GM21786 (cell line): ENCODE measurements around the gene TBX1.
"Not testable (repeated sequence)": the region's sequence is repeated elsewhere in the genome, so short reads cannot be mapped to it uniquely, and the experiment has no call there.

Experiments
- ATAC-seq: cut with Tn5 transposase; IDR thresholded peaks from one replicate; pipeline ENCODE4 v1.9.1; 2021; ENCODE audit not compliant: unreplicated experiment

The TBX1 gene

DNA sequence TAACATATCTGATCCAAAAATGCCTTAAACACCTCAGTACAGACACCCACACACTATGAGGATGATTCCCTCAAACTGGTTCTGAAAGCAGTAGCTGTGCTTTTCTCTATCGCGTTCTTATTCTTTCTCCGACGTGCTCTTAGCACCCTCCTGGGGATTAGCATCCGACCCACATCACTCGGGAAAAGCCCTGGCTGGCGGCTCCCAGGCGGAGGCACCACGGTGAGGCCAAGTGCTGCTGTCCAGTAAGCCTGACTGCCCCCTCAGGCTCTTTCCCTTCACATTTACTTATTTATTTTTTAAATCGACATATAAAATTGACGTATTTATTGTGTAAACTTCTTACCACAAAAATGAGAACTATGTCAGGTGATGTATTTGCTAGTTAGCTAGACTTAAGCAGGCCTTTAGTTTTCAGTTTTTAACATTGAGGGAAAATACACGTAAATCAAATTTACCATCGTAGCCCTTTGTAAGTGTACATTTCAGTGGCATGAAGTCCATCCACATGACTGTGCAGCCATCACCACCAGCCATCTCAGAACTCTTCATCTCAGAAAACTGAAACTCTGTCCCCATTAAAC lies 19.2 kb downstream of the TBX1 start:
- no peak for ATAC-seq

DNA sequence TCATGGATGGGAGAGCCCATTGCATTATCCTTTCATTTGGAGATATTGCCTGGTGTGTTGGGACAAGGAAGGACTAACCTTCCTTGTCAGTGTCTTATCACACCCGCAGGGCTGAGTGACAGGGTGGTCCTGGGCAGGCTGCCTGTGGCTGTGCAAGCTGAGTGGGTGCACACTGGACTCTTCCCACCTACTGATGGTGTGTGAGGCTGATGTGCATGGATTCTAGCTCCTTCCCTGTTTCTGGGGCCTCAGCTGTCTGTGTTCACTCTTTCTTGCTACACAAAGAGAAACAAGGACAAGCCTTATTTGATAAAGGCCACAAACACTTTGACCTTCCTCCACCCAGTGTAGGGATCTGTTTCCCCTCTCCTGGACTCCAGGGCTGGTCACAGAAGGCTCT lies 22.0 kb downstream of the TBX1 start:
- ATAC-seq = no peak

DNA sequence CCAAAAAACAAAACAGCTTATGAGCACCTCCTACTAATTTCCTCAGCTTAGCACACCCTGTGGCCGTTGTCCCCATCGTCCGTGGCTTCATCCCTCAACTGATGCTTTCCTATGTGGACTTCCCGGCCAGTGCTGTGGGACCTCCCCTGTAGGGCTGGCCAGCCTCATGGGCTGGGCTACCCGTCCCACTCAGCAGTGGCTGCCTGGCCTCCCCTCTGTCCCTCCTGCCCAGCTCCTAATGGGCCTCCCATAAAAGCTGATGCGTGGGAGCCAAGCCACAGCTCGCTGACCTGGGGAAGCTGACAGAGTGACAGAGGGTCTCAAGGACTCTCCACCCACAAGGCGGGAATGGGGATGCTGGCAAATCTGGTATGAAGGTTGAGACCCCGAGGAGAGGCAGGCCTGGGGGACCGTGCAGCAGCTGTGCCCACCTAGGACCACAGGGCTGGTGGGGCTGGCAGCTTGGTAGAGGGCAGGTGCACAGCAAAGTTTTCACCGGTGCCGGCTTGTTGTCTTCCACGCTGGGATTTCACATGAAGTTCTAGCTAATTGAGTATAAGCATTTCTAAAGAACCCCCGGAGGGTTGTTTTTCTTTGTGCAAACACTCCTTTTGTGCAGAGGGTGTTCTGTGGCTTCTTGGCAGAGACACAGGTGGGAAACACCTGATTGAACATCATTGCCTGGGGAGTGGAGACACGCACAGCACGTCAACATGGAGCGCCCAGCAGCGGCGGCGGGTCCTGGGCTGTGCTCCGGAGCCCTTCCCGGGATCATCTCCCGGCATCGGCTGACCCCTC lies 23.2 kb downstream of the TBX1 start:
- ATAC-seq = no peak

DNA sequence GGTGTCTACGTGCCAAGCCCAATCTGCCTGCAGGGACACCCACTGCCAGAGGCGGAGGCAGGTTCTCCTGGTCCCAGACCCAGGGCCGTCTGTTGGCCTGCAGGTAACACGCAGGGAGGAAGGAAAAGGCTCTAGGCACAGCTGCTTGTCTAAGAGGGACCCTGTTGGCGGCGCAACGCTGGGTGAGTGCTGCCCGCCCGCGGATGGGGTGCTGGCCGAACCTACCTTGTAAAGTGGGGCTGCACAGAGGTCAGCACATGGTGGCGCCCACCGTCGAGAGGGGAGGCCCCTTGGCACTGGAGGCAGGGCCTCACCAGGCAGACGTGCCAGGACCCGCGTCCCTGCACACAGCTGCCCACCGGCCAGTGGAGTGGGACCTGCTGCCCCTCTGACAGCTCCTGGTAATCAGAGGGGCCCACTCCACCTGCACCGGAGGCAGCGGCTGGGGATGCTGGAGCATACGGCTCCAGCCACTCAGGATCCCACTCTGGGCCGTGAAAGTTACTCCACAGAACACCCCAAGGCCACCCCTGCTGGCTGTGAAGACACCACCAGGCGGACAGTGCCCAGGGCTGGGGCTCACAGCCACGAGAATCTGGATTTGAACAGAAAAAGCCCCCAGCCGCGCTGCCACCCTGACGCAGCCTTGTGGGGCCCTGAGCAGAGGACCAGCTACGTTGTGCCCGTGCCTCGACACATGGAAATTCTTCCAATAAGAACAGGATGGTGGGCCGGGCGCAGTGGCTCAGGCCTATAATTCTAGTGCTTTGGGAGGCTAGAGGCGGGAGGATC lies 24.0 kb downstream of the TBX1 start:
- ATAC-seq = no peak

DNA sequence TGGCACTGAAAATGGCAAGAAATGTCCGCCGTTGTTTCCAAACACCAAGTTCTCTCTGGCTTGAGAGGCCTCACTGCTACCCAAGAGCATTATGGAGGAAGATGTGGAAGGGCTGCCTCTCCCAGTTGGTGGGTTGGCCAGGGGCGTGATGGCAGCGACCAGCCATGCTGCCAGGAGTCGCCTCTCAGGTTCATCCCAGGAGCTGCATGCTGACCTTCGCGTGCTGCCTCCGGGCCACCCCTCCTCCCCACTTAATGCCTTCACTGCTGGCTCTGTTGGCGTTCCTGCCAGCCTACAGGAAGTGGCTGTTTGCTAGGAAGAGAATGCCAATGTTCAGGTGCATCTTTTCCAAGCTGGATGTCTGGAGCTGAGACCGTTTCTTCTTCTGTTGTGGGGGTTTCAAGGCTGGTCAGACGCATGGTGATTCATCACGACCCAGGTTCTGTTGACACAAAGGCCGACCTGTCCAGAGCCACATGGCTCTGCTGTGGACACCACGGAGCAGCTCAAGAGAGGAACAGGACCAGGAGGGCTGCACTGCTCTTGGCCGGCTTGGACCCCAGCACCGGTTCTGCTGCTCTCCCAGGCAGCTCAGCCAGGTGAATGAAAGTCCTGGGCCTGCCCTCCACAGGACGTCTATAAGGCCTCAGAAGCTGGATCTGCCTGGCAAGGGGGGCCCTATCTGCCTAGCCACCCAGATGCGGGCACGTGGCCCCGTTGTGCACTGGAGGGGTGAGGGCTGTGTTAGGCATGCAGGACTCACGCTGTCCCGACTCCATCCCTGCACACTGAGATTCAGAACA lies 25.1 kb downstream of the TBX1 start:
- ATAC-seq = no peak

DNA sequence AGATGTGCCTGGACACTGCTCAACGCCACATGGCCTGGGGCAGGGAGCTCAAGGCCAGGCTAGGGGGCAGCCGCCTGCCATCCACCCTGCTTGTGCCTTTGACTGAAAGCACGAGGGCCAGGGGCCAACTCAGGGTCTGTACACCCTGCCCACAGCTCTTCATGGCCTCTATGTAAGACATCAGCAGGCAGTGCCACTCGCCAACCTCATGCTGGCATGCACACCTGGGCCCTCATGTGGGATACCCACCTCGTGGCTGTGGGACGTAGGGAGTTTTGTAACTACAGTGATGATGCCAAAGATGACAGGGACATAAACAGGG lies 25.6 kb downstream of the TBX1 start:
- ATAC-seq = no peak

DNA sequence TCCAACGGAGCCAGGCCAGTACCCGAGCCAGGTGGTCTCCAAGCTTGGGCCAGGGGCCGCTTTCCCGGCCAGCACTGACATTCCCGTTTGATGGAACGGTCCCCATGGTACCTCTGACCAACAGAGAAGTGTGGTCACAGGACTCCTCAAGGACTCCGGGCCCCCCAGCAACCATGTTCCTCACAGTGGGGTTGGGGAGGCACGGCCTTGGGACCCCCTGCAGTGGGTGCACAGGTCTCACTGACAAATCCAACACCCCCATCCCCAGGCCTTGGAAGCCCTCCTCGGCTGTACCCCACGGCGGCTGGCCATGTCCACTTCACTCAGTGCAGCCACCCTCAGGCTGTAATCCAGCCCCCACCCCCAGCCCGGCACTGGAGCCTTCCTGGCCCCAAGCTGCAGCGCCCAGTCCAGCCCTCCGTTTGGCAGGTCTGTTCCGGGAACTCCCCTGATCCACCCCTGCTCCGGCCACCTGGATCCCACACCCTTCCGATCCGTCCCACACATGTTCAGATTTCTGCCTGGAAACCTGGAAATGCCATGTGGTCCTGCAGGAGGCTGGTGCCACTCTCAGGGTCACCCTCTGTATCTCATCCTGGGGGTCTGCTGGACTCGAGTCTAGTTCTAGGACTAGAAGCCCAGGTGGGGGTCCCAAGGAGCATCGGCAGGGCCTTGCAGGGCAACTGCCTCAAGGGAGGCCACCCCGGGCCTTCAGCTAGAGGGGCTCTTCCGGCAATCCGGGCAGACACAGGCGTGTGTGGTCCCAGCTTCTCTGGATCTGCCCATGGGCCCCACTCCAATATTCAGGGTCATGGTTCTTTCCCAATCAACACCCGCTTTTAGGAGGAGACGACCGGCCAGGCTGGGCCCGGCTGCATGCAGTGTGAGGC lies 26.6 kb downstream of the TBX1 start:
- ATAC-seq = no peak

DNA sequence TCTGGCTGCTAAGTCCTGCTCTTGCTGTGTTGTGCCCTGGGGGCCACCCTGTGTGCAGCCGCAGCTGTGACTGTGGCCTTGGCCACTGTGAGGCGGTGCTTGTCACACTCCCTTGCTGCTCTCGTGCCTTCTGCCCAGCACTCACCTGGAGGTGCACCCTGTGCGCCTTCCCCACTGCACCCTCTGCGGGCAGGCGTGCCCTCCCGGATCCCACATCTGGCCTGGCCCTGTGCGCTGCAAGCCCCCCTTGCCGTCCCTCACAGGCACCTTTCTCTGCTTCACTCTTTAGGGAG lies 27.2 kb downstream of the TBX1 start:
- no peak for ATAC-seq

DNA sequence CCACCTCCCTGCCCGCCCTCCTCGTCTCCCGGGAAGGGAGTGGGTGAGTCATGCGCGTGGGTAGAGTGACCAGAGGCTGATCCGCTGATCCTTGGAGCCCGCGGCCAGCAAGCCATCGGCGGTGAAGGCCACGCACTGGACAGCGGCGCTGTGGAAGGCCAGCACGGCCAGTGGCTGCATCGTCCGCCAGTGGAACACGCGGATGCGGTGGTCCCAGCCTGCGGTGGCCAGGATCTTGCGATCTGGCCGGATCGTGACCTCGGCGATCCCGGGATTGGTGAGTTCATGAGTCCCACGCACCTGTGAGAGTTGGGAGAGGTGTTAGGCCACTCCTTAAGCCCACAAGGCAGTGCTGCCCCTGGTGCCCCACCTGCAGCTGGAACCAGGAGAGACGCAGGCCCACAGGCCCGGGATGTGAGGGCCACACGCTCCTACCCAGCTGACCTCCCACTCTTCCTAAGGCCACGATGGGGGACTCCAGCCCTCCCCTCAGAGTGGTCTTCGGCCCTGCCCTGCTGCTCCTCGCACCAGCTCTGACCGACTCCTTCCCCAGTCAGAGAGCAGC lies 28.2 kb downstream of the TBX1 start:
- no peak for ATAC-seq

DNA sequence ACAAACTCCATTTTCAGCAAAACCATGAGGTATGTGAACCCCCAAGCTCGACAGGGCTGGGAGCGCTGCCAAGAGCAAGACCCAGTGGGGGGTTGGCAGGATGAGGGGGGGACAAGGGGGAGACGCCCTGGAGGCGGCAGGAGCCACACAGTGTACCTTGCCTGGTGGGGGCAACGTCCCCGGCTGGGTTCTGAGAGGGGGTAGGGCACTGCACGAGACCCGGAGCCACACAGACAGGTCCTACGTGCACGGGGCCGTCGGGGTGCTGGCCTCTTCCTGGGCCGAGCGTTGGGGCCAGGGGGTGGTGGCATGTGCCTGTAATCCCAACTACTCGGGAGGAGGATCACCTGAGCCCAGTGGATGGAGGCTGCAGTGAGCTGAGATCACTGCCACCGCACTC lies 28.8 kb downstream of the TBX1 start:
- ATAC-seq = no peak

DNA sequence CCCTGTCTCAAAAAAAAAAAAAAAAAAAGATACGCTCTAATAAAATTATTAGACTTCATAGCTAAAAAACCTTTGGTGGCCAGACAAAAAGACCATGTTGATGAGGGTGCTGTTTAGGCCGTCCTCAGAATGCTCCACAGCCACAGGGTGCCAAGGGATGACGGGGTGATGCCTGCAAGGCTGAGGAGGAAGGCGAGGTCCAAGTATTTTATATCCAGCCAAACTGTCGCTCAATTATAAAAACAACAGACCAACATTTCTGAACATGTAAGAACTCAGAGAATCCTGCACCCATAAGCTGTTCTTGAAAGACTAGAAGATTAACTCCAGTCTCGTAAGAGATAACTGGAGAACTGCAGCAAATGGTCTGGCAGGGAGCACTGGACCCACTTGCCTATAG lies 29.2 kb downstream of the TBX1 start:
- ATAC-seq = no peak

DNA sequence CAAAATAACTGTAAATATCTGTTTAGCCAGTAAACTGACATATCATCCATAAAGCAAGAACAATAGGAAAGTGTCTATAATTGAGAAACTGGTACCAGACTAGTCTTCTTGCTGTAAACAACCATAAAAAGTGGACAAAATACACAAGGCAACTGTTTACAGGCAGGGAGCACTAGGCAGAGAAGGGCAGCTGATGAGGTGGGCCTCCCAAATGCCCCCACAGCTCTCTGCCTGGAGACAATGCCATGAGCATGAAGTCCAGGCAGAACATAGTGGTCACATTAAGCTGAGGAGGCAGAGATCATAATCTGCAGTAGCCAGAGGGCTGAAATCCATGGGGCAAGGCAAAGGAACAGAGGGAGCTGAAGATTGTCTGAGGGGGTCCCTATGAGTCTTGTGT lies 30.7 kb downstream of the TBX1 start:
- no peak for ATAC-seq

DNA sequence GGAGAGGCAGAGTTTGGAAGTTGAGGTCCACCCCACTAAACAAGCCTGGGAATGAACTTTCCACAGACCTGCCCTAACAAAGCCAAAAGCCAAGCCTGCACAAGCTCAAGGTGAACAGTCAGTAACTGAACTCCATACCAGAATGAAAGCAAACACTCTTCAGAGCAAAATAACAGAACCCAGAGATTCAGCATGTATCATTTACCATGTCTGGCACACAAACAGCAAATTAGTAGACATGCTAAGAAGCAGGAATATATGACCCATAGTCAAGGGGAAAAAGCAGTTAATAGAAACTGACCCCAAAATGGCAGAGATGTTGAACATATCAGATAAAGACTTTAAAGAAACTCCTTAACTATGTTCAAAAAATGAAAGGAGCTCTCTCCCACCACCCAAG lies 31.3 kb downstream of the TBX1 start:
- no peak for ATAC-seq

DNA sequence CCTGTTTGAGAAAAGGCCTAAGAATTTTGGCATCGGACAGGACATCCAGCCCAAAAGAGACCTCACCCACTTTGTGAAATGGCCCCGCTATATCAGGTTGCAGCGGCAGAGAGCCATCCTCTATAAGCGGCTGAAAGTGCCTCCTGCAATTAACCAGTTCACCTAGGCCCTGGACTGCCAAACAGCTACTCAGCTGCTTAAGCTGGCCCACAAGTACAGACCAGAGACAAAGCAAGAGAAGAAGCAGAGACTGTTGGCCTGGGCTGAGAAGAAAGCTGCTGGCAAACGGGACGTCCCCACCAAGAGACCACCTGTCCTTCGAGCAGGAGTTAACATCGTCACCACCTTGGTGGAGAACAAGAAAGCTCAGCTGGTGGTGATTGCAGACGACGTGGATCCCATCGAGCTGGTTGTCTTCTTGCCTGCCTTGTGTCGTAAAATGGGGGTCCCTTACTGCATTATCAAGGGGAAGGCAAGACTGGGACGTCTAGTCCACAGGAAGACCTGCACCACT lies 31.9 kb downstream of the TBX1 start:
- not testable (repeated sequence) for ATAC-seq

DNA sequence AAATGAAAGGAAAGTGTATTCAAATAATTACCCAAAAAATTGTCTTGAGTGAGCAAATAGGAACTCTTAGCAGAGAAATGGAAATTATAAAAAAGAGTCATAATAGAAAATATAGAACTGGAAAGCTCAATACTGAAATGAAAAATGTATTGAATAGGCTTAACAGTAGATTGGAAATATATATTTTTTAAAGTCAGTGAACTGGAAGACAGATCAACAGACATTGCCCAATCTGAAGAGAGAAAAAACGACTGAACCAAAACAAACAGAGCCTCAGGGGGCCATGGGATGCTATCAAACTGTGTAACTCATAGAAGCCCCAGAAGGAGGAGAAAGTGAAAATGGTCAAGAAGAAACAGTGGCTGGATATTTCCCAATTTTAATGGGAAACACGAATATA lies 32.6 kb downstream of the TBX1 start:
- no peak for ATAC-seq

DNA sequence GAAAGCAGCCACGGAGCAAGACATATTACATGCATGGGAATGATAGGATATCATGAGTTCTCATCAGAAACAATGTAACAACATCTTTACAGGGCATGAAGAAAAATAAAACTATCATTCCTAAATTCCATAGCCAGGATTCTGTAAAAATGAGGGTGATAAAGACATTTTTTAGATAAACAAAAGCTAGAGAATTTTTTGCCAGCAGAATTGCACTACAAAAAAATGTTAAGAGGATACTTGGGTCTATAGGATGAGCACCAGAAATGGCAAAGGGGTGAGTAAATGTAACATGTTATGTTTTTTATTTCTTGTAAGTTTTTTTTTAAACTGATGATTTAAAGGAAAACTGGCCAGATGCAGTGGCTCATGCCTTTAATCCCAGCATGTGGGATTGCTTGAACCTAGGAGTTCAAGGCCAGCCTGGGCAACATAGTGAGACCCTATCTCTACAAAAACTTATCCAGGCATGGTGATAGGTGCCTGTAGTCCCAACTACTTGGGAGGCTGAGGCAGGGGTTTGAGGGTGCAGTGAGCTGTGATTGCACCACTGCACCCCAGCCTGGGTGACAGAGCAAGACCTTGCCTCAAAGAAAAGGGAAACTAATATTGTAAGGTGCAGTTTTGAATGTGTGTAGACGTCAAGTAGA lies 33.2 kb downstream of the TBX1 start:
- ATAC-seq = no peak

DNA sequence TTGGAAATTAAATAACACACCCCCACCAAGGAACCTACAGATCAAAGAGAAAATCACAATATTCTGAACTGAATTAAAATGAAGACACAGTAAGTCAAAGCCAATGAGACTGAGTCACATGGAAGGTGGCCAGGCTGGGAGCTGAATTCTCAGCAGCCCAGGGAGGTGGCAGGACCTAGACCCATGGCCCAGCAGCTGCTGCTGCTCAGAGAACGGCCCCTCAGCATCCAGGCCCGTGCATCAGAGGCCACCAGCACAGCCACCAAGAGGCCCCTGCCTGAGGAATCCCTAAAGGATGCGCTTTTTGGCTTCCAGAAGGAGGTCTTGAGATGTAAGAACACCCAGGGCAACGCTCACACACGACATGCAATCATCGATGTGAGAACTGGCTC lies 35.0 kb downstream of the TBX1 start:
- ATAC-seq = no peak

DNA sequence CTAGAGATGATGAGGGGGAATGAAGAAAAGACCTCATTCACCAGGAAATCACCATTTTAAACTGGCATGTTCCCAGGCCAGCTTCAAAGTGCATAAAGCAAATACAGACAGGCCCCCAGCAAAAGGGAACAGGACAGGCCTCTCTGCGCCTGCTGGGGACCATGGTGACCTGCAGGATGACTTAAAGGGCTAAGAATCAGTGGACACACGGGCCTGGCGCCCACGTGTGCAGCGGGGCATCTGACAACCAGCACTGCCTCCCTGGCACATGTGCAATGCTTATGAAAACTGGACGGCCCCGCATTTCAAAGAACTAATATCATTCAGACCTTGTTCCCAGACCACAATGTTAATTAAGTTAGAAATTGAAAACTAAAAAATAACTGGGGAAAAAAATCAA lies 35.6 kb downstream of the TBX1 start:
- no peak for ATAC-seq

DNA sequence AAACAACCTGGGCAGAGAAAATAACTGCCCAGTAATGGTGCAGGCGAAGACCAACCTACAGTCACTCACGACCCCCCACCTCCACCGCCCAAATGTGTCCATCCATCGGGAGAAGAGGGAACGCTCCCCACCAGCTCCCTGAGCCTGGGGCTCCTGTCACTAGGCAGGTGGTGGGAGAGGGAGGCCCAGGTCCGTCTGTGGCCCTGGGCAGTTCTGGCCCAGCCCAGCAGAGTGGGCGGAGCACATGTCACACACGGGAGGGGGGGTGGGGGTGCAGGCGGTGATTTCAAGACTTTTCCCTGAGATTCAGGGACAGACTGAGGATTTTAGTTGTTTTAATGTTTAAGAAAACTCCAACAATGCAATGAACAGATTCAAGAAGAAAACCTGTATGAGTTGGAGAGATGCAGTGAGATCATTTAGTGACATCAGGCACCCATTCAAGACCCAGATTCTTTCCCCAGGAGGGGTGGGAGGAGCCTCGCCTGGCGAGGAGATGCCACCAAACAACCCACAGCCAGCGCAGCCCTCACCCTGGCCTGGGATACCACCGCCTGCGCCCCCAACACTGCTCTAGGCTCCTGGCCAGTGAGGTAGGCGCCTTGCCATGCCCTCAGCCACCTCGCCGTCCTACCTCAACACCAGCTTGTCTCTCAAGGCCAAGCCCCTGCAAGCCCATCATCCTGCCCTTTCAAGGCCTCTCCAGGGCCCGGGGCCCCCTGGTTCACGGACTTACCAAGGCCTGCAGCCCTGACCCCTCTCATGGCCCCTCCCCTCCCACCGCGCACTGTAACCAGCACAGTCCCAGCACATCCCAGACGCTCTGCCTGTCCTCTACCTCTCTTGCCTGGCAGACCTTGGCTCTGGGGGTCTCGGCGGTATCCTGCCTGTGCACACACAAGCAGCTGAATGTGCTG lies 36.8 kb downstream of the TBX1 start:
- ATAC-seq = no peak
